GM12872 (cell line): Measurements from ENCODE around the gene STARD8.

Experiments used
- CTCF ChIP-seq: IDR thresholded peaks from 3 replicates; pipeline ENCODE4 v1.5.1; 2011; ENCODE audit warnings: low read depth, mild to moderate bottlenecking, low read length, moderate library complexity; ENCODE audit not compliant: insufficient read depth

Gene STARD8

GRCh38 chrX:68633981-68634380, 13.5 kb upstream of the STARD8 start:
- no peak for TF ChIP-seq CTCF

- no peak for TF ChIP-seq CTCF
Measured at GRCh38 chrX:68634649-68635227, 12.7 kb upstream of the STARD8 start.

GRCh38 chrX:68640661-68641060, 6.8 kb upstream of the STARD8 start:
- TF ChIP-seq CTCF = no peak

- no peak for TF ChIP-seq CTCF
Measured at GRCh38 chrX:68644861-68645260, 2.6 kb upstream of the STARD8 start.

GRCh38 chrX:68646421-68646820, 1.0 kb upstream of the STARD8 start:
- TF ChIP-seq CTCF = no peak

GRCh38 chrX:68648960-68649359, 1.5 kb downstream of the STARD8 start:
- no peak for TF ChIP-seq CTCF

GRCh38 chrX:68650491-68650890, 3.0 kb downstream of the STARD8 start:
- TF ChIP-seq CTCF = no peak
